Measurements from ENCODE around the gene NUP85.
"Not testable (repeated sequence)": the region's sequence is repeated elsewhere in the genome, so short reads cannot be mapped to it uniquely, and the experiment has no call there.

The NUP85 gene

GRCh38 chr17:75205037-75205792 lies at the start of gene NUP85:
TSS of gene NUP85 (plus strand) at chr17:75205679. CDS start at chr17:75205762, 83 bp downstream.
- peak; percentile 84 for DNase-seq

GRCh38 chr17:75158480-75158879 lies 47.0 kb upstream of the NUP85 start:
- not testable (repeated sequence) for DNase-seq

- no peak for DNase-seq
Observed at GRCh38 chr17:75159196-75160031, 46.1 kb upstream of the NUP85 start.

GRCh38 chr17:75160211-75160610 lies 45.3 kb upstream of the NUP85 start:
- no peak for DNase-seq

GRCh38 chr17:75163074-75163473 lies 42.4 kb upstream of the NUP85 start:
- DNase-seq = no peak

- DNase-seq = not testable (repeated sequence)
Observed at GRCh38 chr17:75164606-75165005, 40.9 kb upstream of the NUP85 start.

GRCh38 chr17:75168998-75169397 lies 36.5 kb upstream of the NUP85 start:
- DNase-seq = no peak

GRCh38 chr17:75173526-75173925 lies 32.0 kb upstream of the NUP85 start:
- no peak for DNase-seq

- no peak for DNase-seq
Observed at GRCh38 chr17:75174996-75175395, 30.5 kb upstream of the NUP85 start.

- DNase-seq = no peak
Observed at GRCh38 chr17:75176625-75177024, 28.9 kb upstream of the NUP85 start.

GRCh38 chr17:75178453-75178852 lies 27.0 kb upstream of the NUP85 start:
- no peak for DNase-seq

GRCh38 chr17:75181110-75181509 lies 24.4 kb upstream of the NUP85 start:
- no peak for DNase-seq

GRCh38 chr17:75181608-75182318 lies 23.7 kb upstream of the NUP85 start:
- DNase-seq = no peak

GRCh38 chr17:75182319-75182568 lies 23.2 kb upstream of the NUP85 start:
- no peak for DNase-seq

GRCh38 chr17:75182569-75183436 lies 22.7 kb upstream of the NUP85 start, which contains the start of gene SUMO2:
TSS of gene SUMO2 (minus strand) at chr17:75182959. CDS start at chr17:75182834, 125 bp downstream.
- DNase-seq = peak; percentile 33

GRCh38 chr17:75183999-75184884 lies 21.2 kb upstream of the NUP85 start:
- no peak for DNase-seq

- DNase-seq = no peak
Observed at GRCh38 chr17:75188614-75189013, 16.9 kb upstream of the NUP85 start.

GRCh38 chr17:75191584-75191983 lies 13.9 kb upstream of the NUP85 start:
- DNase-seq = no peak

GRCh38 chr17:75194879-75195278 lies 10.6 kb upstream of the NUP85 start:
- no peak for DNase-seq

- DNase-seq = no peak
Observed at GRCh38 chr17:75199886-75200618, 5.4 kb upstream of the NUP85 start.

GRCh38 chr17:75205793-75206163 lies 299 bp downstream of the NUP85 start:
- DNase-seq = no peak

Measured in cortex of kidney (tissue), 1 donor.